Cardiac septum (tissue), 1 donor: ENCODE results near the gene ROGDI. TPM values are rescaled to one million over a fixed set of nuclear protein-coding genes. Genes with fewer than 3 reads are reported as not detected.

Experiments
- DNase-seq: peaks from one replicate; pipeline ENCODE4 v3.0.0-alpha.2; 2020; ENCODE audit warnings: low spot score
- intact Hi-C: fragments of 100-400 bp; cut with DNase I; formaldehyde crosslinking; loops from one replicate; pipeline ENCODE4 v1.14.0; 2022
- total RNA-seq: library from RNA; stranded (reverse); fragmentation: NEBNext Ultra II Directional; extraction: Animal tissue kit (Norgen Biotek cat#: 25700); gene quantifications from one replicate; pipeline ENCODE4 v1.2.1, GENCODE V29; 2021
- donor health status: DM: no; HTN: no; CAD: no.

ROGDI gene
- total RNA-seq, 1 donor from 2014 or later, result 69.9 TPM

- DNase-seq, result no peak
- intact Hi-C loops, result no loop called here
Observed at GRCh38 chr16:4749700-4750257, 52.7 kb downstream of the ROGDI start.

- DNase-seq, result no peak
- intact Hi-C loops, result no loop called here
Observed at GRCh38 chr16:4748682-4749411, 53.6 kb downstream of the ROGDI start.

GRCh38 chr16:4747906-4748681 is 54.3 kb downstream of the ROGDI start:
- intact Hi-C loops, result no loop called here
- DNase-seq, result no peak

GRCh38 chr16:4746991-4747574 is 55.4 kb downstream of the ROGDI start:
- intact Hi-C loops, result no loop called here
- DNase-seq, result no peak

Other genes starting within 250 kb of the ROGDI start
- 0.11 TPM for gene C16orf96, start 246.3 kb downstream of the ROGDI start, total RNA-seq
- 25.1 TPM for gene UBALD1, start 187.7 kb downstream of the ROGDI start, total RNA-seq
- 45.3 TPM for gene MGRN1, start 177.8 kb downstream of the ROGDI start, total RNA-seq
- gene NUDT16L1, start 109.1 kb downstream of the ROGDI start, total RNA-seq, result 43.7 TPM
- 9.9 TPM for gene ANKS3, start 68.4 kb downstream of the ROGDI start, total RNA-seq
- 0.65 TPM for gene DNAAF8, start 68.1 kb downstream of the ROGDI start, total RNA-seq
- 7.2 TPM for gene ZNF500, start 35.5 kb downstream of the ROGDI start, total RNA-seq
- not detected for gene SEPTIN12, start 14.3 kb downstream of the ROGDI start, total RNA-seq
- not detected for gene SMIM22, start 7.3 kb downstream of the ROGDI start, total RNA-seq
- gene GLYR1, start 44.7 kb upstream of the ROGDI start, total RNA-seq, result 64.9 TPM
- gene UBN1, start 44.8 kb upstream of the ROGDI start, total RNA-seq, result 23.6 TPM
- gene PPL, start 134.5 kb upstream of the ROGDI start, total RNA-seq, result 5.6 TPM
- 0.70 TPM for gene SEC14L5, start 155.7 kb upstream of the ROGDI start, total RNA-seq
- 5.5 TPM for gene NAGPA, start 231.3 kb upstream of the ROGDI start, total RNA-seq